H9 (cell line): ENCODE results near the gene WNT10A. TPM values are rescaled to one million over a fixed set of nuclear protein-coding genes. Genes with fewer than 3 reads are reported as not detected.

Source experiments
- DNase-seq: peaks from one replicate; pipeline ENCODE4 v3.0.0-alpha.2; 2017
- H2AFZ ChIP-seq: one replicate; pipeline ENCODE4 v1.6.1; 2013; ENCODE audit warnings: mild to moderate bottlenecking, low read length, control low read depth, moderate library complexity
- H2AK5ac ChIP-seq: 2 replicates; pipeline ENCODE4 v1.6.1; 2013; ENCODE audit warnings: low read length, control low read depth, mixed read lengths; ENCODE audit not compliant: insufficient read length
- H2BK120ac ChIP-seq: one replicate; pipeline ENCODE4 v1.6.1; 2013; ENCODE audit warnings: low read depth, mild to moderate bottlenecking, low read length, control low read depth, inconsistent platforms; ENCODE audit not compliant: poor library complexity, severe bottlenecking
- H2BK12ac ChIP-seq: 2 replicates; pipeline ENCODE4 v1.6.1; 2013; ENCODE audit warnings: low read length, control low read depth, mixed read lengths, low read depth; ENCODE audit not compliant: insufficient read length
- H2BK15ac ChIP-seq: 2 replicates; pipeline ENCODE4 v1.6.1; 2013; ENCODE audit warnings: low read depth, low read length, control low read depth
- H2BK20ac ChIP-seq: one replicate; pipeline ENCODE4 v1.6.1; 2013; ENCODE audit warnings: low read depth, mild to moderate bottlenecking, low read length, control low read depth, inconsistent platforms; ENCODE audit not compliant: poor library complexity, severe bottlenecking
- H2BK5ac ChIP-seq: 2 replicates; pipeline ENCODE4 v1.6.1; 2013; ENCODE audit warnings: low read length, control low read depth, mixed read lengths; ENCODE audit not compliant: insufficient read length
- H3K14ac ChIP-seq: 2 replicates; pipeline ENCODE4 v1.6.1; 2013; ENCODE audit warnings: low read length, control low read depth; ENCODE audit not compliant: insufficient read depth
- H3K18ac ChIP-seq: 2 replicates; pipeline ENCODE4 v1.6.1; 2013; ENCODE audit warnings: low read depth, mild to moderate bottlenecking, mixed read lengths, low read length, control low read depth; ENCODE audit not compliant: insufficient read length
- H3K23ac ChIP-seq: 2 replicates; pipeline ENCODE4 v1.6.1; 2013; ENCODE audit warnings: low read length, control low read depth, mixed read lengths, low read depth; ENCODE audit not compliant: insufficient read length
- H3K23me2 ChIP-seq: 2 replicates; pipeline ENCODE4 v1.6.1; 2013; ENCODE audit warnings: low read depth, mild to moderate bottlenecking, mixed read lengths, low read length, control low read depth; ENCODE audit not compliant: insufficient read length, poor library complexity, severe bottlenecking
- H3K27ac ChIP-seq: 2 replicates; pipeline ENCODE4 v1.5.1; 2013; ENCODE audit warnings: low read length, control low read depth, mixed read lengths, low read depth; ENCODE audit not compliant: insufficient read length
- H3K27me3 ChIP-seq: 2 replicates; pipeline ENCODE4 v1.6.1; 2013; ENCODE audit warnings: low read length, control low read depth, inconsistent platforms; ENCODE audit not compliant: insufficient read depth
- H3K4ac ChIP-seq: 2 replicates; pipeline ENCODE4 v1.6.1; 2013; ENCODE audit warnings: low read depth, mild to moderate bottlenecking, control low read depth, inconsistent platforms, low read length, moderate library complexity
- H3K4me1 ChIP-seq: 2 replicates; pipeline ENCODE4 v1.6.1; 2013; ENCODE audit warnings: low read length, control low read depth, inconsistent platforms; ENCODE audit not compliant: insufficient read depth
- H3K4me2 ChIP-seq: 2 replicates; pipeline ENCODE4 v1.6.1; 2013; ENCODE audit warnings: low read length, control low read depth, mixed read lengths; ENCODE audit not compliant: insufficient read length, insufficient read depth
- H3K56ac ChIP-seq: 2 replicates; pipeline ENCODE4 v1.6.1; 2013; ENCODE audit warnings: low read depth, mild to moderate bottlenecking, mixed read lengths, low read length, control low read depth; ENCODE audit not compliant: insufficient read length
- H3K79me1 ChIP-seq: 2 replicates; pipeline ENCODE4 v1.6.1; 2013; ENCODE audit warnings: low read depth, mild to moderate bottlenecking, moderate library complexity, low read length, control low read depth, inconsistent platforms; ENCODE audit not compliant: insufficient read depth, poor library complexity, severe bottlenecking
- H3K79me2 ChIP-seq: 2 replicates; pipeline ENCODE4 v1.6.1; 2013; ENCODE audit warnings: low read length, control low read depth, inconsistent platforms; ENCODE audit not compliant: insufficient read depth
- H3K9ac ChIP-seq: 2 replicates; pipeline ENCODE4 v1.6.1; 2013; ENCODE audit warnings: low read length, control low read depth, mixed read lengths; ENCODE audit not compliant: insufficient read length; ENCODE audit errors: extremely low read depth
- H3K9me3 ChIP-seq: one replicate; pipeline ENCODE4 v1.6.1; 2013; ENCODE audit warnings: low read depth, low read length, inconsistent platforms; ENCODE audit not compliant: control insufficient read depth
- H3T11ph ChIP-seq: one replicate; pipeline ENCODE4 v1.6.1; 2013; ENCODE audit warnings: mild to moderate bottlenecking, low read length, control low read depth, inconsistent platforms
- H4K20me1 ChIP-seq: one replicate; pipeline ENCODE4 v1.6.1; 2013; ENCODE audit not compliant: control insufficient read depth, insufficient read length, insufficient read depth
- H4K5ac ChIP-seq: 2 replicates; pipeline ENCODE4 v1.6.1; 2013; ENCODE audit warnings: low read depth, mild to moderate bottlenecking, mixed read lengths, low read length, control low read depth; ENCODE audit not compliant: insufficient read length
- H4K8ac ChIP-seq: replicated peaks from 2 replicates; pipeline ENCODE4 v1.6.1; 2013; ENCODE audit warnings: low read length, control low read depth, mixed read lengths, low read depth; ENCODE audit not compliant: insufficient read length
- H4K91ac ChIP-seq: 2 replicates; pipeline ENCODE4 v1.6.1; 2013; ENCODE audit warnings: low read depth, mild to moderate bottlenecking, moderate library complexity, mixed read lengths, low read length, control low read depth; ENCODE audit not compliant: insufficient read length
- H3K27ac Mint-ChIP-seq, 3 experiments: 2 replicates in 2 of 3; 3 replicates in 1 of 3; pipeline ENCODE4 v1.8.0; 2020 to 2021; ENCODE audit warnings: mixed read lengths in 3 of 3, mild to moderate bottlenecking in 1 of 3, moderate library complexity in 1 of 3
- H3K27me3 Mint-ChIP-seq: 2 replicates; pipeline ENCODE4 v1.8.0; 2021; ENCODE audit warnings: low read depth, mild to moderate bottlenecking, moderate library complexity, mixed read lengths
- H3K36me3 Mint-ChIP-seq, 3 experiments: 2 replicates in 2 of 3; 3 replicates in 1 of 3; pipeline ENCODE4 v1.8.0; 2020 to 2021; ENCODE audit warnings: low read depth in 3 of 3, mixed read lengths in 3 of 3; ENCODE audit not compliant: insufficient read depth in 1 of 3
- H3K4me1 Mint-ChIP-seq, 2 experiments: 2 replicates each; pipeline ENCODE4 v1.8.0; 2020; ENCODE audit warnings: mixed read lengths in 2 of 2
- H3K4me3 Mint-ChIP-seq, 2 experiments: 2 replicates in 1 of 2; 3 replicates in 1 of 2; pipeline ENCODE4 v1.8.0; 2020 to 2021; ENCODE audit warnings: mild to moderate bottlenecking in 2 of 2, mixed read lengths in 2 of 2, moderate library complexity in 1 of 2
- H3K9me3 Mint-ChIP-seq, 2 experiments: 2 replicates in 1 of 2; 3 replicates in 1 of 2; pipeline ENCODE4 v1.8.0; 2020; ENCODE audit warnings: mild to moderate bottlenecking in 2 of 2, mixed read lengths in 2 of 2, moderate library complexity in 1 of 2
- WGBS: extraction: QIAGEN DNeasy Blood & Tissue Kit; methylation state at CpG from one replicate; pipeline ENCODE4 v1.1.7; 2013; ENCODE audit warnings: missing lambda C conversion rate, low lambda C conversion rate, mixed read lengths; ENCODE audit not compliant: insufficient read length; ENCODE audit errors: extremely low coverage; 5-methylcytosine and 5-hydroxymethylcytosine counted together
- total RNA-seq: library from RNA; stranded (reverse); gene quantifications from 2 replicates; pipeline ENCODE4 v1.2.1, GENCODE V29; 2021
- TF ChIP-seq, protein P1 (sequence below): fragments of 200-600 bp; sonication (generic); conservative IDR thresholded peaks from 3 replicates; pipeline ENCODE4 v1.8.0; 2021; ENCODE audit warnings: antibody characterized with exemption, mild to moderate bottlenecking

The WNT10A gene
- total RNA-seq, 1 experiment from 2014 or later, result not detected

DNA sequence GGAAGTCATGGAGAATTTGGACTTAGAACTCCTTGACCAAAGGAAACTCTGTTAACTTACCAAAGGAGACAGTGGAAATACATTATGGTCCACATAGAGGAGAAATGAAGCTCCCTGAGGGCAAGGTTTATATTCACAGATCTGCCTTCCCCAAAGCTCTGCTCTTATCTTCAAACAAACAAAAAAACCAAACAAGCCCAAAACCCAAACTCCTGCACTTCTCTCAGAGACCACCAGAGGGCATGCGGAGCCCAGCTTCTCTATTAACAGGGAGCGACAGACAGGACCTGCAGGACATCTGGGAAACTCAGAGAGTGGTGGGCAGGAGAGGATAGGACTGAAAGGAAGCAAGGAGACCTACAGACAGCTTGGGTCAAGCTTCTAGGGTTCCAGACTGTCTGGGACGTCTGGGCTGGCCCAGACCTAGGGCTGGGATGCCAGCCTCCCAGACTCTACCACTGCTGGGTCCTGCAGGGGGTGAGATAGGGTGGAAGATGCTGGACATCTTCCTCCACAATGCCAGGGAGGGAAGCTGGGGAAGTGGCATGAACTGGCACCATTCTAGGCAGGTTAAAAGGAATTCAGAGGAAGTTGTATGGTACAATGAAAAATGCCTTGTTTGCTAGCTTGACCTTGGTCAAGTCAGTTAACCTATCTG is 4.0 kb upstream of the WNT10A start:
- no peak overlapping the region for H3K9ac ChIP-seq
- H3K9me3 ChIP-seq, result no peaks in the 10 kb centered on the region
- H2BK15ac ChIP-seq, result no peak overlapping the region
- H2BK5ac ChIP-seq, result no peak overlapping the region
- no peaks in the 10 kb centered on the region for H3K79me1 ChIP-seq
- H4K20me1 ChIP-seq, result peaks cover 2% of the 10 kb centered on the region
- Mint-ChIP-seq H3K4me3 (no peak overlapping the region), H3K27ac (no peak overlapping the region), H3K27me3 (peaks cover 97% of the 10 kb centered on the region), H3K9me3 (peaks cover 2% of the 10 kb centered on the region in 2 experiments; a peak in 2 of 5 replicates), H3K4me1 (peaks cover 26 to 40% of the 10 kb centered on the region in 2 experiments), H3K36me3 (no peaks in the 10 kb centered on the region; a peak in 2 of 7 replicates)
- no peak overlapping the region for H2BK120ac ChIP-seq
- H3K14ac ChIP-seq, result no peak overlapping the region
- H2BK20ac ChIP-seq, result no peak overlapping the region
- no peak overlapping the region for H3K23ac ChIP-seq
- no peak overlapping the region for H2AFZ ChIP-seq
- H3K4me2 ChIP-seq, result no peak overlapping the region
- no peak overlapping the region for H3K18ac ChIP-seq
- no peak overlapping the region for H4K5ac ChIP-seq
- TF ChIP-seq, protein P1, sequence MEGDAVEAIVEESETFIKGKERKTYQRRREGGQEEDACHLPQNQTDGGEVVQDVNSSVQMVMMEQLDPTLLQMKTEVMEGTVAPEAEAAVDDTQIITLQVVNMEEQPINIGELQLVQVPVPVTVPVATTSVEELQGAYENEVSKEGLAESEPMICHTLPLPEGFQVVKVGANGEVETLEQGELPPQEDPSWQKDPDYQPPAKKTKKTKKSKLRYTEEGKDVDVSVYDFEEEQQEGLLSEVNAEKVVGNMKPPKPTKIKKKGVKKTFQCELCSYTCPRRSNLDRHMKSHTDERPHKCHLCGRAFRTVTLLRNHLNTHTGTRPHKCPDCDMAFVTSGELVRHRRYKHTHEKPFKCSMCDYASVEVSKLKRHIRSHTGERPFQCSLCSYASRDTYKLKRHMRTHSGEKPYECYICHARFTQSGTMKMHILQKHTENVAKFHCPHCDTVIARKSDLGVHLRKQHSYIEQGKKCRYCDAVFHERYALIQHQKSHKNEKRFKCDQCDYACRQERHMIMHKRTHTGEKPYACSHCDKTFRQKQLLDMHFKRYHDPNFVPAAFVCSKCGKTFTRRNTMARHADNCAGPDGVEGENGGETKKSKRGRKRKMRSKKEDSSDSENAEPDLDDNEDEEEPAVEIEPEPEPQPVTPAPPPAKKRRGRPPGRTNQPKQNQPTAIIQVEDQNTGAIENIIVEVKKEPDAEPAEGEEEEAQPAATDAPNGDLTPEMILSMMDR, result peak; percentile 95
- WGBS, result no CpG with 5 or more reads among the region's 3 CpGs
- H4K91ac ChIP-seq, result no peak overlapping the region
- H3K23me2 ChIP-seq, result peaks cover 2% of the 10 kb centered on the region
- H3K79me2 ChIP-seq, result no peaks in the 10 kb centered on the region
- H3K27me3 ChIP-seq, result peaks cover 93% of the 10 kb centered on the region
- no peak overlapping the region for H3T11ph ChIP-seq
- no peak overlapping the region for H3K27ac ChIP-seq
- no peak overlapping the region for H4K8ac ChIP-seq
- no peak overlapping the region for H3K56ac ChIP-seq
- H3K4ac ChIP-seq, result no peak overlapping the region
- DNase-seq, result peak; percentile 81
- H2BK12ac ChIP-seq, result no peak overlapping the region
- H2AK5ac ChIP-seq, result no peak overlapping the region
- H3K4me1 ChIP-seq, result no peaks in the 10 kb centered on the region
